Inflammatory macrophage (primary cell): ENCODE data around the gene PARD3.

Experiments
- DNase-seq, 2 donors: peaks; one replicate each; pipeline ENCODE4 v3.0.0-alpha.2; 2020 to 2022

PARD3 gene

GRCh38 chr10:34195364-34196057, 619.6 kb downstream of the PARD3 start:
- no peak for DNase-seq

- no peak for DNase-seq
Measured at GRCh38 chr10:34193931-34194626, 621.0 kb downstream of the PARD3 start.

DNA sequence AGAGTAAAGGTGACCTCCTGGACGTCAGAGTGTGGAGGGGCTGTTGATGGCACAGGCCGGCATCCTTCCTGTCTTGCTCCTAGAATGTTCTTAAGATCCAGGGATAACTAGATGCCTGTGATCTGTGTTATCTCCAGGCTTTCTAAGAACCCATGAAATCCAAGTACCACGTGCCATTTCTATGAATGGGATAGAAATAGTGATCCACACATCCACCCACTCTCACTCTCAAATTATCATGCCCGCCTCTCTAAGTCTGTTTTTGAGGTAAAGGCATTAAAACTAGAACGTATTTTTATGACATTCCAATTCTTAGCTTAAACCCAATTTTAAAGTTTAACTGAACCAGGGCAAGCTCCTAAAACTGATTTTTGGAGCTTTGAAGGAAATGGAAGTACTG, 622.5 kb downstream of the PARD3 start:
- DNase-seq: no peak

GRCh38 chr10:34191406-34191805, 623.7 kb downstream of the PARD3 start:
- no peak for DNase-seq

DNA sequence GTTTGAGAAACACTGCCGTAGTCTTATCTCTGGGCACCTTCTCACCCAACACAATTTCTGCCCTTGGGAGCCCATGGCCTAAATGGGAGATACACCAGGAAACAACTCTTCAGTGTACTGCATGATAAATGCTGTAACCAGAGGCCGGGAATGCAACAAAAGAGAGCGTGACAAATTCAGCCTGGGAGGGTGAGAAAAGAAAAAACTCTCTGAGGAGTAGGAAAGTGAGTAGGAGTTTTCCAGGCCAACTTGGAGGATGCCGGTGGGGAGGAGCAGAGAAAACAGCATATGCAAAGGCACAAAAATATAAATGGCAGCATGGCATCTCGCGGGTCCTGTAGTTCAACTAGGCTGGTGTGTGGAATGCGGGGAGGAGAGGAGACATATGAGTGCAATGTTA, 624.5 kb downstream of the PARD3 start:
- no peak for DNase-seq

DNA sequence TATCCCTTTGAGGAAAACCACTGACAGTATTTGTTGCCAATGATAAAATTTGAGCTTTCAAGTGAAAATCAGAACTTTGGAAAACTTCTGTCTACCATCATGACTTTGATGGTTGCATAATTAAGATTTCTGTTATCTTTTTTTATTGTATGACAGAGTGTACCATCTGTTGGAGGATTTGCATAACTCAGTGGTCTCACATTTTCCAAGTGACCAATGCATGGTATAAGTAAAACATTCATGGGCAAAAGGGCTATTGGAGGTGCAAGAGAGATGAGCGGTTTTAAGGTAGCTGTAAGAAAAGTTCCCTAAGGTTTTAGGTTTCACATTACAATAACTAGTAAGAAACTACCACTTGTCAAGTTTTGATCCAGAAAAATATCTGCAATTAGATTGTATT, 625.3 kb downstream of the PARD3 start:
- DNase-seq: no peak

GRCh38 chr10:34188221-34188620, 626.9 kb downstream of the PARD3 start:
- DNase-seq: no peak

DNA sequence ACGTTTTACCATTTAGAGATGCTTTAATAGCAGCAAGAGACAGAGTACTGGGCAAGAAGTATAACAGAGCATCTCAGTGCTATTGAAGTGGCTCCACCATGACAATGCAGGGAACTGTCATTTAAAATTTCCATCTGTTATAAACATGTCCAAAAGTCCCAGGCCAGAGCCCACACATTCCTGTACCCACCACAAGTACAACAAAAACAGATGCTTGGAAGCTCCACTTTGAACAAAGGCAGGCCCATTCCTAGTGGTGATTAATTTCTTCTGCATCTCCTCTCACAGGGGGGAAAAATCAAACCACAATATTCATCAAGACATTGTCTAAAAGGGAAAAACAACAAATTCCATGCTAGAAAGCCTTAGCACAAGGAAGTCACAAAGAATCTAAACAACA, 627.9 kb downstream of the PARD3 start:
- DNase-seq: no peak

DNA sequence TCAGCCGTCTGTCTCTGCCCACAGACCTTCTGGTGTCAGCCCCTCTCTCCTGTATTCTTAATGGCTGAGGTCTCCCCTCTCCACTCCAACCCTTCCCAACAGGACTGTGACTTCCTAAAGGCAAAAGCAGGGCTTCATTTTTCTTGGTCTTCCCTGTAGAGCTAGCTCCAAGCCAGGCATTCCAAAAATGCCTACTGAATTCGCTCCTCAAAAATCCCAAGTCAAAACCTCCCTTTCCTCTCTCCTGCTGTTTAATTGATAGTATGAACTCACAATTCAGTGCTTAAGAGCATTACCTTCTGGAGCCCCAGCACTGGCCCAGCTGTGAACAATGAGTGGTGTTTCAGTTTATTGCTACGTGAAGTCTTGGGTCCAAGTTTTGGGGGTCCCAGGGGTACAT, 628.4 kb downstream of the PARD3 start:
- DNase-seq: no peak

- peak; percentile 11 to 23 for DNase-seq
Measured at GRCh38 chr10:34185998-34186397, 629.1 kb downstream of the PARD3 start.

GRCh38 chr10:34184939-34185386, 630.1 kb downstream of the PARD3 start:
- DNase-seq: no peak

GRCh38 chr10:34184397-34184796, 630.7 kb downstream of the PARD3 start:
- DNase-seq: no peak

DNA sequence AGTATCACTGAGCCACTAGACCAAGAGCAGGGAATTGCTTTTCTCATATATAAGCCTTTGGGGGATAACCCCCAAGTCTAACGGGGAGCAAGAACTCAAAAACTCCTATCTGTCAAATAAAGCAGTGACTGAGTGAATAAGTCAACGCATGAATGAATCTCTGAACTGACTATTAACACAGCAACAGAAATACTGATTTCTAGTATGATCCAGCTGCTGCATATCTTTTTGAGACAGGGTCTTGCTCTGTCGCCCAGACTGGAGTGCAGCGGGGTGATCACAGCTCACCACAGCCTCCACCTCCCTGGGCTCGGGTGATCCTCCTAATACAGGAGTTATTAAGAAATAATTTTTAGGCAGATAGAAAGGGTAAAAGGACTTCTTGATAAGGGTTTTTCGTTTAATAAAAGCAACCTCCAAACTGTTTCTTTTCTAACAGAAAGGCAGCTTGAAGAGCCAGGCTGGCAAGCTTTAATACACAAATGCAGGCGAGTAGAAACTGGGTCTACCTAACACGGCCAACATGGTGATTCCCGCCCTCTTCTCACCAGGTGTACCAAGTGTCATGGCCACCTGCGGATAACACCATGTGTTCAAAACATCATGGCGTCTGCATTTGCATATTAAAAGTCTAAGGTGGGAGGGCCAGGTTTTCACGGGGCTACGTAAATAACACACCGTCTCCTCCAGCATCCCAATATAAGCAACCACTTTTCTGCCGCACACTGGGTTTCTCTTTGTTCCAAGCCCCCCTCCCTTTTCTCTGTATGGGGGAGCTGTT, 631.9 kb downstream of the PARD3 start:
- no peak for DNase-seq

GRCh38 chr10:34181553-34182300, 633.4 kb downstream of the PARD3 start:
- no peak for DNase-seq

GRCh38 chr10:34180749-34181148, 634.3 kb downstream of the PARD3 start:
- DNase-seq: no peak

DNA sequence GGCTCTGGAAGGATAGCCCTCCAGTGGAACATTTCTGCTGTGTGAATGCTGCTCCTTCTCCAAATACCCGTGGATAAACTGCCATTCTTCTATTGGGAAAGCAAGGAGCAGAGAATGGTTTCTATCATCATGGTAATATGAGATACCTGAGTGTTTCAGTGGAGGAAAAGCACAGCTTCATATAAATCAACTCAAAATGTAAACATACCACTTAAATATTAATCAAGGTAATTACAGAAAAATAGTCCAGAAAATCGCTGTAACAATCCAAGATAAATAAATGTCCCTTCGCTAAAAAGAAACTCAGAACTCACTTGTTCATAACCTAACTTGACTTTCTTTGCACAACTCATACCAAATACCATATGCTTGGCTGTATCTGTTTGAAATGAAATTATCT, 635.8 kb downstream of the PARD3 start:
- no peak for DNase-seq

GRCh38 chr10:34178756-34179155, 636.3 kb downstream of the PARD3 start:
- no peak for DNase-seq

- DNase-seq: no peak
Measured at GRCh38 chr10:34178196-34178595, 636.9 kb downstream of the PARD3 start.

DNA sequence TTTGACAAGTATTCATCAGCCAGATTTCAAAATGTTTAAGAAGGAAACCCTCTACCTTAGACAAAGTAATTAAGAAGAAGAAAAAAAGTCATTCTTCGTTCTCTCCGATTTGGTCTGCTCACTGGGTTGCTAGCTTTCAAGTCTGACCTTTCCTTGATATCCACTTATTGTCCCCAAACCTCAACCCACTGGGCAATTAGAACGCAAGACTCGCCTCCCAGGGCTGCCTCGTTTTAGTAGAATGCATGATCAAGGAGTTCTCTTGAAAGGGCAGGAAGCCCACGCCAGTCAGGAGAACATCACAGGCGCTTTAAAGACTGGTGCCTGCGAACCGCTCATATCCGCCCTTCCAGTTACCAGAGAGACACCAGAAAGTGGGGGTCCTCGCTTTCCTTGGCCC, 637.7 kb downstream of the PARD3 start:
- no peak for DNase-seq

- no peak for DNase-seq
Measured at GRCh38 chr10:34176351-34176750, 638.7 kb downstream of the PARD3 start.

DNA sequence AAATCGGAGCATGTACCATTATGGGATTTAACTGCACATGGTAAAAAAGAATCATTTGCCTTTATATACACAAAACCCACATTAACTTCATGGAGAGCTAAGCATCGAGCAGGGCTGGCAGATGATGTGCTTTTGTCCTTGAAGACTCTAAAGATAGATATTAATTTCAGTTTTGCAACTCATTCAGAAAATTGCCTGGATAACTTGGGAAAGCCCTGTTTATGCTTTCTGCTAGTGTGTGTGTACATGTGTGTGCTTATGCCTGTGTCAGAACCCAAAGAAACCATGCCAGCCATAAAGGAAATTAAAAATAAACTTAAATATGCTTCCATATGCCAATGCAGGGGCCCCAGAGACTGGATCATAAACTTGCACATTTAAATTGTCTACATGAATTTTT, 640.0 kb downstream of the PARD3 start:
- no peak for DNase-seq

GRCh38 chr10:34172936-34173533, 642.1 kb downstream of the PARD3 start:
- DNase-seq: peak; percentile 53 to 71
